ENCODE measurements around the gene GALNT18.
"Not testable (repeated sequence)": the region's sequence is repeated elsewhere in the genome, so short reads cannot be mapped to it uniquely, and the experiment has no call there.

The GALNT18 gene

GRCh38 chr11:11456866-11457265, 164.9 kb downstream of the GALNT18 start:
- Histone ChIP-seq H3K27me3 (replicated peaks; ENCODE audit: control insufficient read depth, insufficient read depth, low read length) (peaks cover 53% of the 10 kb centered on the region), H3K9ac (ENCODE audit: low read length) (no peak overlapping the region), H3K4me1 (ENCODE audit: control insufficient read depth, insufficient read depth, low read length) (no peaks in the 10 kb centered on the region), H3K36me3 (ENCODE audit: control insufficient read depth, insufficient read depth, low read length, severe bottlenecking) (no peaks in the 10 kb centered on the region), H3K4me3 (ENCODE audit: low read length) (no peak overlapping the region), H3K9me3 (ENCODE audit: control insufficient read depth, low read length) (peaks cover 7% of the 10 kb centered on the region)
- DNase-seq (ENCODE audit: low read depth) = no peak

DNA sequence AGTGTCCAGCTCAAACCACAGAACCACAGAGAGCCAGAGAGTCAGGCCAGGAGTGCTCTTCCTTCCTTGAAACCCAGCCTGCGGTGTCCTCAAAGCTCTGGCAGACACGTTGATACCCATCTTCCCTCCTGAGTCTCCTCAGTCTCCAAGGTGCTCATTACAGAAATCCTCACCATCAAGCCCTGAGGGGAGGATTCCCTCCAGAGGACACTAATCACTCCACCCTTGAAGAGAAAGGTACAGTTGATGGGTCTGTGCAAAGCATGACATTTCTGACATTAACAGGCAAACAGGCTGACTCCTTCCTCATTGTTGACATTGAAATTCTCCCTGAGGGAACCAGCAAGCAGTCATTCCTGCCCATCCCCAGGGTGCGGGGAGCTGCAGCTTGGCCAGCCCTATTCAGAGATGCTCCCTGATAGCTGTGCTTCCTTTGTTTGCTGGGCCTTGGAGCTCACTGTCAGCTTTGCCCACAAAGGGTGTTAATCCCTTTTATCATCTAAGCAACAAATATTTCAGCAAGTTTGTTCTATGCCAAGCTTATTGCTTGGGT, 167.1 kb downstream of the GALNT18 start:
- H3K4me1 ChIP-seq (ENCODE audit: control insufficient read depth, insufficient read depth, low read length) = no peaks in the 10 kb centered on the region
- no peak for DNase-seq (ENCODE audit: low read depth)
- H3K27me3 ChIP-seq (replicated peaks; ENCODE audit: control insufficient read depth, insufficient read depth, low read length) = peaks cover 35% of the 10 kb centered on the region
- H3K9ac ChIP-seq (ENCODE audit: low read length) = no peak overlapping the region
- H3K36me3 ChIP-seq (ENCODE audit: control insufficient read depth, insufficient read depth, low read length, severe bottlenecking) = no peaks in the 10 kb centered on the region
- H3K9me3 ChIP-seq (ENCODE audit: control insufficient read depth, low read length) = peaks cover 6% of the 10 kb centered on the region
- no peak overlapping the region for H3K4me3 ChIP-seq (ENCODE audit: low read length)

GRCh38 chr11:11451501-11452005, 170.3 kb downstream of the GALNT18 start:
- no peaks in the 10 kb centered on the region for H3K4me1 ChIP-seq (ENCODE audit: control insufficient read depth, insufficient read depth, low read length)
- DNase-seq (ENCODE audit: low read depth) = no peak
- no peak overlapping the region for H3K4me3 ChIP-seq (ENCODE audit: low read length)
- H3K36me3 ChIP-seq (ENCODE audit: control insufficient read depth, insufficient read depth, low read length, severe bottlenecking) = no peaks in the 10 kb centered on the region
- H3K9ac ChIP-seq (ENCODE audit: low read length) = no peak overlapping the region
- H3K27me3 ChIP-seq (replicated peaks; ENCODE audit: control insufficient read depth, insufficient read depth, low read length) = peaks cover 17% of the 10 kb centered on the region
- H3K9me3 ChIP-seq (ENCODE audit: control insufficient read depth, low read length) = no peaks in the 10 kb centered on the region

DNA sequence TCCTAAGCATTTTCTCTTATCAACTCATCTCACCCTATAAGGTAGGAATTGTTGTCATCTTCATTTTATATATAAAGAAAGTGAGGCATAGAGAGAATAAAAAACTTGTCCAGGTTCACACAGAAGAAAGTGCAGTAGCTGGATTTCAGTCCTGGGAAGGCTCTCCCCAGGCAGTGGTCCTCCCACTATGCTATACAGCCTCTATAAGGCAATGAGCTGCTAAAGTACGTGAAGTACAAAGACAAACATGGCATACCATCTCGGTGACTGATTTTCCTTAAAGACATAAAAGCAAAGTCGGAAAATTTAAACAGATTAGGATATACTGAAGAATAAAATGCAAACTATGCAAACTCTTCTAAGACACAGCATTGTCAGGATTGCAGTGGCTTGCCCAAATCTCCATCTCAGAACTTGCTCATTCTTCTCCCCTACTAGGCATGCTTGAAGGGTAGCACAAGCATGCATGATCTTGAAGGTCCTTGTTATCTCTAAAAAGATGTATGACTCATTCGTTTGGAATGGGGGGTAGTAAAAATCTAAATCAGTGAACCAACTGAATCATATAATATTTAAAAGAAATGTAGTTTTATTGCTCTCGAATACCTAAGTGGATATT, 171.0 kb downstream of the GALNT18 start:
- H3K27me3 ChIP-seq (replicated peaks; ENCODE audit: control insufficient read depth, insufficient read depth, low read length) = peaks cover 14% of the 10 kb centered on the region
- no peaks in the 10 kb centered on the region for H3K9me3 ChIP-seq (ENCODE audit: control insufficient read depth, low read length)
- no peaks in the 10 kb centered on the region for H3K36me3 ChIP-seq (ENCODE audit: control insufficient read depth, insufficient read depth, low read length, severe bottlenecking)
- H3K9ac ChIP-seq (ENCODE audit: low read length) = no peak overlapping the region
- DNase-seq (ENCODE audit: low read depth) = peak; percentile 29
- H3K4me3 ChIP-seq (ENCODE audit: low read length) = no peak overlapping the region
- H3K4me1 ChIP-seq (ENCODE audit: control insufficient read depth, insufficient read depth, low read length) = no peaks in the 10 kb centered on the region

GRCh38 chr11:11449327-11449726, 172.5 kb downstream of the GALNT18 start:
- no peaks in the 10 kb centered on the region for H3K4me1 ChIP-seq (ENCODE audit: control insufficient read depth, insufficient read depth, low read length)
- no peak overlapping the region for H3K9ac ChIP-seq (ENCODE audit: low read length)
- no peaks in the 10 kb centered on the region for H3K36me3 ChIP-seq (ENCODE audit: control insufficient read depth, insufficient read depth, low read length, severe bottlenecking)
- no peak for DNase-seq (ENCODE audit: low read depth)
- H3K4me3 ChIP-seq (ENCODE audit: low read length) = no peak overlapping the region
- H3K9me3 ChIP-seq (ENCODE audit: control insufficient read depth, low read length) = no peaks in the 10 kb centered on the region
- H3K27me3 ChIP-seq (replicated peaks; ENCODE audit: control insufficient read depth, insufficient read depth, low read length) = peaks cover 8% of the 10 kb centered on the region

DNA sequence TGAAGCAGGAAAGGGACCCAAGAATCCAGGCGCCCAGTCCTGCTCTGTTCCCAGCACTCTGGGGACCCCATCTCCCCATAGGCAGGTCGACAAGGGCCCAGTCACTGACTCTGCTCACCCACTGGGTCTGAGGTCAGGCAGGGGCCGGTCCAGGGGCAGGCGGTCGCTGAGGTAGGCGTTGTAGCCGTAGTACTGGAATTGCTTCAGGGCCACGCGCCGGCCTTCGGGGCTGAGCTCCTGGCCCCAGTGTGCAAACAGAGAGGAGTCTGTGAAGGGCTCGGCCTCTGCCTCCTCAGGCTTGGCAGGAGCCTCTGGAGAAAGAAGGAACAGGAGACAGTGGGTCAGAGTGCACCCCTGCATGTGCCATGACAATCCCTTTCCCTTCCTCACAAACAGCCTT, 173.2 kb downstream of the GALNT18 start:
- Histone ChIP-seq H3K9me3 (ENCODE audit: control insufficient read depth, low read length) (no peaks in the 10 kb centered on the region), H3K4me3 (ENCODE audit: low read length) (no peak overlapping the region), H3K27me3 (replicated peaks; ENCODE audit: control insufficient read depth, insufficient read depth, low read length) (peaks cover 3% of the 10 kb centered on the region), H3K9ac (ENCODE audit: low read length) (no peak overlapping the region), H3K4me1 (ENCODE audit: control insufficient read depth, insufficient read depth, low read length) (no peaks in the 10 kb centered on the region), H3K36me3 (ENCODE audit: control insufficient read depth, insufficient read depth, low read length, severe bottlenecking) (no peaks in the 10 kb centered on the region)
- no peak for DNase-seq (ENCODE audit: low read depth)

- not testable (repeated sequence) for H3K9me3 ChIP-seq (ENCODE audit: control insufficient read depth, low read length); DNase-seq (ENCODE audit: low read depth); H3K27me3 ChIP-seq (replicated peaks; ENCODE audit: control insufficient read depth, insufficient read depth, low read length); H3K36me3 ChIP-seq (ENCODE audit: control insufficient read depth, insufficient read depth, low read length, severe bottlenecking); H3K9ac ChIP-seq (ENCODE audit: low read length); H3K4me3 ChIP-seq (ENCODE audit: low read length); H3K4me1 ChIP-seq (ENCODE audit: control insufficient read depth, insufficient read depth, low read length)
Observed at GRCh38 chr11:11447601-11448000, 174.2 kb downstream of the GALNT18 start.

- H3K9ac ChIP-seq (ENCODE audit: low read length) = no peak overlapping the region
Observed at GRCh38 chr11:11446967-11447366, 174.8 kb downstream of the GALNT18 start.

GRCh38 chr11:11446564-11446963, 175.2 kb downstream of the GALNT18 start:
- no peak for DNase-seq (ENCODE audit: low read depth)
- H3K4me1 ChIP-seq (ENCODE audit: control insufficient read depth, insufficient read depth, low read length) = no peaks in the 10 kb centered on the region
- H3K9ac ChIP-seq (ENCODE audit: low read length) = no peak overlapping the region
- H3K9me3 ChIP-seq (ENCODE audit: control insufficient read depth, low read length) = no peaks in the 10 kb centered on the region
- H3K27me3 ChIP-seq (replicated peaks; ENCODE audit: control insufficient read depth, insufficient read depth, low read length) = peaks cover 3% of the 10 kb centered on the region
- H3K4me3 ChIP-seq (ENCODE audit: low read length) = no peak overlapping the region
- H3K36me3 ChIP-seq (ENCODE audit: control insufficient read depth, insufficient read depth, low read length, severe bottlenecking) = no peaks in the 10 kb centered on the region

More at GRCh38 chr11:11446967-11447366, 174.8 kb downstream of the GALNT18 start:
- Histone ChIP-seq H3K36me3 (ENCODE audit: control insufficient read depth, insufficient read depth, low read length, severe bottlenecking) (no peaks in the 10 kb centered on the region), H3K4me1 (ENCODE audit: control insufficient read depth, insufficient read depth, low read length) (no peaks in the 10 kb centered on the region), H3K9me3 (ENCODE audit: control insufficient read depth, low read length) (no peaks in the 10 kb centered on the region), H3K27me3 (replicated peaks; ENCODE audit: control insufficient read depth, insufficient read depth, low read length) (peaks cover 3% of the 10 kb centered on the region), H3K4me3 (ENCODE audit: low read length) (no peak overlapping the region)
- no peak for DNase-seq (ENCODE audit: low read depth)

- H3K9me3 ChIP-seq (ENCODE audit: control insufficient read depth, low read length) = no peaks in the 10 kb centered on the region
- H3K4me1 ChIP-seq (ENCODE audit: control insufficient read depth, insufficient read depth, low read length) = no peaks in the 10 kb centered on the region
- no peak overlapping the region for H3K4me3 ChIP-seq (ENCODE audit: low read length)
- no peak for DNase-seq (ENCODE audit: low read depth)
- no peak overlapping the region for H3K9ac ChIP-seq (ENCODE audit: low read length)
- no peaks in the 10 kb centered on the region for H3K36me3 ChIP-seq (ENCODE audit: control insufficient read depth, insufficient read depth, low read length, severe bottlenecking)
- peaks cover 3% of the 10 kb centered on the region for H3K27me3 ChIP-seq (replicated peaks; ENCODE audit: control insufficient read depth, insufficient read depth, low read length)
Observed at GRCh38 chr11:11445441-11446185, 176.2 kb downstream of the GALNT18 start.

- H3K27me3 ChIP-seq (replicated peaks; ENCODE audit: control insufficient read depth, insufficient read depth, low read length) = peaks cover 3% of the 10 kb centered on the region
- no peaks in the 10 kb centered on the region for H3K9me3 ChIP-seq (ENCODE audit: control insufficient read depth, low read length)
- no peaks in the 10 kb centered on the region for H3K4me1 ChIP-seq (ENCODE audit: control insufficient read depth, insufficient read depth, low read length)
- no peak for DNase-seq (ENCODE audit: low read depth)
- no peak overlapping the region for H3K4me3 ChIP-seq (ENCODE audit: low read length)
- no peak overlapping the region for H3K9ac ChIP-seq (ENCODE audit: low read length)
- H3K36me3 ChIP-seq (ENCODE audit: control insufficient read depth, insufficient read depth, low read length, severe bottlenecking) = no peaks in the 10 kb centered on the region
Observed at GRCh38 chr11:11444804-11445131, 177.0 kb downstream of the GALNT18 start.
